Measurements from ENCODE around the gene OSR1.
"Not testable (repeated sequence)": the region's sequence is repeated elsewhere in the genome, so short reads cannot be mapped to it uniquely, and the experiment has no call there.

The OSR1 gene

DNA sequence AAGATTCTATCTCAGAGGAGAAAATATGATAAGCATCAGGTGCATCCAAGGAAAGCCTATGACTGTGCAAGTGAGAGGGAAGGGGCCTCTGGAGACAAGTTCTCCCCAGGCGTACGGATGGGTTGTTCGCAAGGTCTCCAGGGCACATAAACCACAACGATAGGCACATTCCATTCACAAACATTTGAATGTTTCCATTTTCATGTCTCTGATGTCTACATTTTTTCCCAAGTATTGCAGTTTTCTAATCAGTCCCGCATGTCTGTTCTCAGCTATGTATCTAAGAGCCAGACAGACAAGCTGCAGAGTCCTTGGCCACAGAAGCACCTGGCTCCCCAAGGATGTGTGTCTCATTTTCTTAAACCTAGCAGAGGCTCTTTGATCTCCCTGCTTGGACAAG is 28.0 kb downstream of the OSR1 start:
- no peak for DNase-seq

DNA sequence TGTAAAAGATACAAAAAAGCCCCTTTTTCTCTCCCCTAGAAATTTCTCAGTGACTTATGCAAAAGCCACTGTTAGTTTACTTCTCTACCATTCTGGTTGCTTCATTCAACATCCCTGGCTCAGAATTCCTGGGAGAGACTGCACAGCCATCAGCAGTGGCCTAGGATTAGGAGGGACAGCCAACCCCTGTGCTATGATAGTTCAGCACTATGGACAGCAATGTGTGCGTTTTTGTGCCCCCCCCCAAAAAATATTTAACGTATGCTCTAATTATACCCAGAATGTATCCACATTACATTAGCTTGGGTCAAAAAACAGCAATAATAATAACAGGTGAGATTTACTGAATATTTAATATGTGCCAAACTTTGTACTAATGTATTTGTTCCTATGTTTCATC is 29.0 kb downstream of the OSR1 start:
- DNase-seq, result peak; percentile 16

DNA sequence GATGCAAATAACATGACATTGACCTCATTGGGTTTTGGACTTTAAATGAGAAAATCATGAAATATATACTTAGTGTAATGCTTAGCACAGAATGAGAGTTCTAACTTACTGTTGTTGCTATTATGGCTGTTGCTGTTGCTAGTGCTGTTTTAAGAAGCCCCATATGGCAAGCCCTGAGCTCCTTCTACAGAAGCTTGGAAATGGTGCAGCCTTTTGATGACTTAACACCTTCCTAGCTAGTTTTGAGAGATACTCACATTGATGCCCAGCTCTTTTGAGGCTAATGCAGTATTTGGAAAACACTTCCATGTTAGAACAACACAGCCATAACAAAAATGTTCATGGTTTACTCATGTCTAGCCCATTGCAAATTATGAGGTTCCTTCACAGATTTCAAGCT is 30.9 kb downstream of the OSR1 start:
- no peak for DNase-seq

DNA sequence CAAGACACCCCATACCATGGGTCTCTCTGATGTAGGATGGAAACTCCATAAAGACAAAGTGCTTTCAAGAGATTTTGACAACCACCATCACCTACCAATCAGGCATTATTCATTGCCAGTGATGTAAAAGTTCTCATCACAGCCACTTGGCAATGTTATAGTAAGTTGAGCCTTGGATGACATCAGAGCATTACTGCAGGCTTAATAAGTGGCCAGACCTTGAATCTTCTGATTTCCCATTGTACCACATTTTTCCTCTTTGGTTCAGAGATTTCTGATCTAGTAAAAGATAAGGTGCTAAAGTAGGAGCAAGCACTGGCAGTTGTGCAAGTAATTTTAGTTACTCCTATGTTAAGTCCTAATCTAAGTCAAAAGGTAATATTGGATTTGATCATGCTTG is 36.5 kb downstream of the OSR1 start:
- no peak for DNase-seq

DNA sequence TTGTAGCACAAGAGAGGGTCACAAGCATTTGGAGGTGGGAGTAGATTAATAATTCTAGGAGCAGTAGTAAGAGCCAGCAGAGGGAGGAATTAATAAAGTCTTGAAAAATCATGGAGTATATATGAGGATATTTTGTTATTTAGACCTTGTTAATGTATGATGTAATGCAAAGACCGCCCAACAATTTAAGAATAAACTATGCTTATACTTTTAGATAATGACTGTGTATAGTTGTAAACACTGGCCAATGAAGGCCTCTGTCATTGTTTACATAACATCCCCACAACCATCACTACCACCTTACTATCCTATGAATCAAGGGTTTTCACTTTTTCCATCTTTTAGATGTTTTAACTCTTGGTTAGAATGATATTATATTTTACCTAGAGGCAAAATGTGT is 37.6 kb downstream of the OSR1 start:
- no peak for DNase-seq

DNA sequence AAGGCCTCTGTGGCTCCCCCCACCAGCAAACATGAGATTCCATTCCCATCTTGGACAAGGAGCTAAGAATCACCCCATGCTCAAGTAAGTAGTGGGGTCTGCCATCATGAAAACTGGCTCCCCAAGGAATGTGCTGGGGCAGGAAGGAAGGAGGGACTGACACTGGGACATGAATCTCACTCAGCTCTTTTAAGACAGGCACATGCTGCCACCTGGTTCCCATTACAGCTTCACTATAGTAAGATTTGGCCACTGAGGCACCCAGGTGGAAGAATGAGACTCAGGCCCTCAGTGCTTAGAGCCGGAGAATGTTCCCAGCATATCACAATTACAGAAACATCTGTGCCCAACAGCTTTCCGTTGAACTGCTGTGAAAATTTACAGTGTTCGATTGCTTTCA is 38.7 kb downstream of the OSR1 start:
- DNase-seq, result no peak

DNA sequence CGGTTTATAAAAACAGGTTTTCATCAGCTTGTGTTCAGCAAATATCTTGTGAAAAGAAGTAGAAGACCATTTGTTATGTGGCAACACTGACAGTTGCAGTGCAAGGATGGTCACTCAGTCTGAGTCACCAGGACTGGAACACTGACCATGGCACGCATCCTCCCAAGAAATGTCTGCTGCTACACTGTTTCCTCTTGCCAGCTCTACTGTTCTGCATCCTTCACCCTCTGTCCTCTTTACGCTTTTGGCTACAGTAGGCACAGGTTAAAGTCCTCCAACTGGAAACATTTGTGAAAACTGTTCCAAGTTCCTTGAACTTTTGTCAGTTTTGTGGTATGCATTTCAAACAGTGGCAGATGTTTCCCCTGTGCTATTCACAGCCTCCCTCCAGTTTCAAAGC is 39.4 kb downstream of the OSR1 start:
- no peak for DNase-seq

DNA sequence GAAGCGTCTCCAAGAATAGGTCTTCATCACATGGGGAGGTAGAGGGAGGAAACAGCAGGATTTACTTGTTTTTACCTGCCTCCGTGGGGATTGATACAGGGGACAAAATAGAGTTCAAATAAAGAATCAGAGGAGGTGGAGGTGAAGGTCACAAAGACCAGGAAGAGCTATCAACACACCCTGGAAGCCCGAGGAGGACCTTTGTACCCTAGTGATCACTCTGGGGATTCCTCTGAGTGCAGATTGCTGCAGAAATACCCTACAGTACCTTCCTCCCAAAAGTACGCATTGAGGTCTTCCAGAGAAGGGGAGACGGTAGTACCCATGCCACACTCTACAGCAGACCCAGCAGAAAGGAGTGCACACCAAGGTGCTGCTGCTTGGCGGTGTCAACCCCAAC is 44.9 kb downstream of the OSR1 start:
- DNase-seq, result no peak

DNA sequence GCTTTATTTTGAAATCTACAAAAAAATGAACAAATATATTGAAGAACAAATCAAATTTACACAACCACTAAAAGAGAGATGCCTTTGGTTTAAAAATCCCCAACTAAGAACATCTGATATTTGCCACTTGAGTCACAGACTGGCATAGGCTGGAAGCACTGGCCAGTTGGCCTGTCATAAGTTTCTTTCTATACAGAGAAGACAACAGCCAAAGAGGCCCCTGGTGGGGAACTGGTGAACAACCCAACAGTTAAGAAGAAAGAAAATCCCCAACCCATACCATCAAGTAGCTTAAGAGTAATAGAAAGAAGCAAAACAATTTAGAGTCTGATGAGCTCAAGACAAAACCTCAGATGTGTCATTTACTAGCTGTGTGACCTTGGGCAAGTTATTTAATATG is 45.5 kb downstream of the OSR1 start:
- DNase-seq, result peak; percentile 37

DNA sequence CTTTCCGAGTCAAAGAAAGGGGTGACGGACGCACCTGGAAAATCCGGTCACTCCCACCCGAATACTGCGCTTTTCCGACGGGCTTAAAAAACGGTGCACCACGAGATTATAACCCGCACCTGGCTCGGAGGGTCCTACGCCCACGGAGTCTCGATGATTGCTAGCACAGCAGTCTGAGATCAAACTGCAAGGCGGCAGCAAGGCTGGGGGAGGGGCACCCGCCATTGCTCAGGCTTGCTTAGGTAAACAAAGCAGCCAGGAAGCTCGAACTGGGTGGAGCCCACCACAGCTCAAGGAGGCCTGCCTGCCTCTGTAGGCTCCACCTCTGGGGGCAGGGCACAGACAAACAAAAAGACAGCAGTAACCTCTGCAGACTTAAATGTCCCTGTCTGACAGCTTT is 52.4 kb downstream of the OSR1 start:
- not testable (repeated sequence) for DNase-seq

DNA sequence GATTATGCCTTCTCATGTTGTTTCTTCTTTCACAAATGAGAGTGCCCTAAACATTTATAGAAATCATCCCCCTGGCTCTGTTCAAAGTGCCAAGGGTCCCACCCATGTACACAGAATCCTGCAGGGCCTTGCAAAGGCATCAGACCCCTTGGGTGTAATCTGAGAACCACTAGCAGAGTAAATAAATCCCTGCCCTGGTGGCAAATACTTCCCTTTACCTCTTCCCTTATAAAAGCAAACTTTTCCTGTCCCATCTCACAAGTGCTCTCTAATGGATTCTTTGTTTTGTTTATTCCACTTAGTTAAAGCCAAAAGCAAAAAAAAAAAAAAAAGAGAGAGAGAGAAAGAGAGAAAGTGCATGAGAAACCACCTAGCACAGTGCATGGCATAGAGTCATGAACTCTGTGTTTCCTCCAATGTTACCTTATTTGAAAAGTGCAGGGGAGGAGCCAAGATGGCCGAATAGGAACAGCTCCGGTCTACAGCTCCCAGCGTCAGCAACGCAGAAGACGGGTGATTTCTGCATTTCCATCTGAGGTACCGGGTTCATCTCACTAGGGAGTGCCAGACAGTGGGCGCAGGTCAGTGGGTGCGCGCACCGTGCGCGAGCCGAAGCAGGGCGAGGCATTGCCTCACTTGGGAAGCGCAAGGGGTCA is 52.9 kb downstream of the OSR1 start:
- DNase-seq, result not testable (repeated sequence)

DNA sequence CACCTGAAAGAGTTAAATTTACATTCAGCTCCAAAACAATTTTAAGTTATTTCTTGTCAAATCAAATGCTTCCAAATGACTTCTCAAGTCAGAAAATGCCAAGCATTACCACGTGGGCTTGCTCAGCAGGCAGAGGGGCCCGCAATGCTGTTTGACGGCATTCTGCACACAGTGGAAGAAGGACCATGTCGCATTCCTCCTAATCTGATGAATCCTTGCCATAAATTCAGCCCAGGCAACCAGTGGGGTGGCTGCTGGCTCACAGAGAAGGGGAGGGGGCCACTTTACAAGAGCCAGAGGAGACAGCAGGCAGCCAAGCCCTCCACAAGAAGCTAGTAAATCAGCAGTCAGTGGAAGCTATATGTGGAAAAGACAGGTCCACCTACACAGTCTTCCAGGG is 56.7 kb downstream of the OSR1 start:
- no peak for DNase-seq

Measured in fibroblast of skin of scalp (primary cell).